ENCODE measurements around the gene DTX4. TPM values are rescaled to one million over a fixed set of nuclear protein-coding genes. Genes with fewer than 3 reads are reported as not detected.
A peak's percentile ranks its signal among the peaks of the same experiment; 100 is the strongest.

Gene DTX4
- total RNA-seq, 1 donor from 2014 or later: 24.2 TPM

DNA sequence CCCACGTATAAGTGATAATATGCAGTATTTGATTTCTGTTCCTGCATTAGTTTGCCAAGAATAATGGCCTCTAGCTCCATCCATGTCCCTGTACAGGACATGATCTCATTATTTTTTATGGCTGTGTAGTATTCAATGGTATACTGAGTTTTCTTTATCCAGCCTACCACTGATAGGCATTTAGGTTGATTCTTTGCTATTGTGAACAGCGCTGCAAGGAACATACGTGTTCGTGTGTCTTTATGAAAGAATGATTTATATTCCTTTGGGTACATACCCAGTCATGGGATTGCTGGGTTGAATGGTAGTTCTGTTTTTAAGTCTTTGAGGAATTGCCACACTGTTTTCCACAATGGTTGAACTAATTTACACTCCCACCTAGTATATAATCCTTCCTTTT, 30.7 kb upstream of the DTX4 start:
- no peak for TF ChIP-seq CTCF (IDR thresholded peaks at IDR 0.05)
- Mint-ChIP-seq H3K27me3 (no peaks in the 10 kb centered on the region), H3K4me1 (peaks cover 55% of the 10 kb centered on the region), H3K27ac (peak overlapping the region; percentile 99), H3K36me3 (ENCODE audit: low read depth) (peaks cover 36% of the 10 kb centered on the region), H3K9me3 (no peaks in the 10 kb centered on the region), H3K4me3 (peak overlapping the region; percentile 99)
- no peak for DNase-seq
- no peak for ATAC-seq (ENCODE audit: low read depth)
- intact Hi-C loops (cut with micrococcal nuclease): loop anchor here (5.0 kb wide), 1 partner anchor 526 kb away; the partner anchor contains the start of gene PATL1
- CTCF ChIA-PET: interaction anchor here (1.1 to 5.4 kb wide), 6 partner anchors 10 to 289 kb away, joined by 3 to 97 read pairs (median 4); no protein-coding TSS in a partner anchor
- POLR2A ChIA-PET: interaction anchor here (1.8 to 4.8 kb wide), 3 partner anchors 11 to 83 kb away, joined by 7 to 53 read pairs (median 14); no protein-coding TSS in a partner anchor

DNA sequence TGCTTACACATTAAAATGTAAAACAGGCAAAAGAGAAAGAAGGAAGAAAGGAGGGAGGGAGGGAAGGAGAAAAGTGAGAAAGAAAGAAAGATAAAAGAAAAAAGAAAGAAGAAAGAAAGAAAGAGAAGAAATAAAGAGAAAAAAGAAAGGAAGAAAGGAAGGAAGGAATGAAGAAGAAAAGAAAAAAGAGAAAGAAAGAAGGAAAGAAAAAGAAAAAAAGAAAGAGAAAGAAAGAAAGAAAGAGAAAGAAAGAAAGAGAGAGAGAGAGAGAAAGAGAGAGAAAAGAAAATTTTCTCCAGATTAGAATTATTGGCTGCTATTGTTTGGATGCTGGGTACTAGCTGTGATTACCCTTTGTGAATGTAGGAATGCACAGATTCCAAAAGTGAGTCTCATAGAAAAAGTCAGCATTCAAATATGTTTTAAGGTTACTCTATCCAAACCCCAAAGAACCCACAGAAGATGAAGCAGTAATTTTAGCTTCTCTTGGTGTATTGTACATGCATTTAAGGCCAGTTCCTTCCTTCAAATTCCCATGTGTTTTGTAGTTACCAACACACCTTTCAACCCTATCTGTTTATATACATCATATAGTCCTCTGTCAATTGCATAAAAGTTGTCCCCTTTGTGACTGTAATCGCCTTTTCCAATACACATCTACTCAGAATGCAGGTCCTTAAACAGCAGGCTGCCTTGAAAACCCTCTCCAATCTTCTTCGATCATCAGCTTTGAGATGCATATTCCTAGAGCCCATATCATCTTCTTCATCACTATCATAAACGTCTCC, 30.1 kb upstream of the DTX4 start:
- no peak for TF ChIP-seq CTCF (IDR thresholded peaks at IDR 0.05)
- Mint-ChIP-seq H3K27ac (peak overlapping the region; percentile 99), H3K4me1 (peaks cover 61% of the 10 kb centered on the region), H3K9me3 (no peaks in the 10 kb centered on the region), H3K36me3 (ENCODE audit: low read depth) (peaks cover 35% of the 10 kb centered on the region), H3K4me3 (peak overlapping the region; percentile 99), H3K27me3 (no peaks in the 10 kb centered on the region)
- no peak for ATAC-seq (ENCODE audit: low read depth)
- intact Hi-C loops (cut with micrococcal nuclease): loop anchor here (1.0 to 5.0 kb wide), 6 partner anchors 16 to 1475 kb away; partner anchors contain the start of genes PATL1 and ZFP91
- CTCF ChIA-PET: interaction anchor here (0.6 to 5.4 kb wide), 11 partner anchors 9 to 464 kb away, joined by 3 to 97 read pairs (median 4); partner anchors contain the start of gene DTX4
- POLR2A ChIA-PET: interaction anchor here (0.6 to 4.8 kb wide), 11 partner anchors 10 to 566 kb away, joined by 3 to 53 read pairs (median 7); partner anchors contain the start of genes DTX4, FAM111B, LPXN and MPEG1
- no peak for DNase-seq

DNA sequence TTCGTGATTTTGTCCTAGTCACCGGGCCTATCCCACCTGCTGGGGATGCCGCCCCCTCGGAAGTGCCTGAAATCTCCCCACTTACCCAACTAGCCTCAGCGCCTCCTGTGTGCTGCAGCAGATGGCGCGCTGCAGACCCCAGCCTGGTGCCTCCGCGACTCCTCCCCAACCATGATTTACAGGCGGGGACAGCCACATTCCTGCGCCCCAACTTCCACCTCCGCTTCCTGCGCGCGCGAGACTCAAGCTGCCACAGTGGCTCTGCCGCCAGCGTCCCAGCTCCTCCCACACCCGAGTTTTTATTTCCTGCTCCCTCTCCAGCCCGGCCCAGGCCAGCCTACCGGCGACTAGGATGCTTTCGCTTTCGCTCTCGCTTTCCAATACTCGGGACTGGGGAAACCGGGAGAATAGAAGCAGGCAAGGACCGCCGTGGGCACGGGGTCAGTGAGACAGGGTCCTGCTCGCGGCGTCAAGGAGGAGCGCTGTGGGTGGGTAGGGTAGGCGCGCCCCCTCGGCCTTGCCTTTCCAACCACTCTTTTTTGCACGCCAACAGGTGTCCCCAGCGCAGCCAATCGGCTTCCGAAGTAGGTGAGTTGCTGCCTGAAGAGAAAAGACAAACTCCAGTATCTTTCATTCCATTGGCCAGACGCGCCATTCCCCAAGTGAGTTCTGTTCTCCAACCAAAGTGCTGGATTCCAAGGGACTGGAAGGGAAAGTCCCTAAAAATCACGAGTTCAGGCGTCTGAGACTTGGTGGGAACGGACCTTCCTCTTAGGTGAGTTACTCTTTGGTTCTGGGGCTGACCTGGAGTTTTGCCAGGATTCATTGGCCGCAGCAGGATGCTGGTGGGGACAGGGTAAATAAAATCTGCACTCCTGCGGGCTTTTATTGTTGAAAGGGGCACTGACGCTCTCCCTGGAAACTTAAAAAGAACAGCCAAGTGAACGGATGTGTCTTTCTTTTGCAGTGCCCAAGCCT, 29.1 kb upstream of the DTX4 start, which contains the start of gene FAM111A:
FAM111A (plus strand) TSS at position 327 of the 978 bp plus-strand sequence. CDS start 6,017 bp downstream, outside the sequence.
- POLR2A ChIA-PET: interaction anchor here (0.6 to 4.8 kb wide), 11 partner anchors 7 to 567 kb away, joined by 3 to 53 read pairs (median 7); partner anchors contain the start of genes FAM111B, LPXN and MPEG1
- intact Hi-C loops (cut with micrococcal nuclease): loop anchor here (1.0 to 5.0 kb wide), 6 partner anchors 15 to 1476 kb away; partner anchors contain the start of genes PATL1 and ZFP91
- Mint-ChIP-seq H3K4me3 (peak within 1 kb of the TSS; percentile 99), H3K9me3 (no peaks in the 10 kb centered on the region), H3K27me3 (no peaks in the 10 kb centered on the region), H3K4me1 (peaks cover 71% of the 10 kb centered on the region), H3K27ac (peak within 1 kb of the TSS; percentile 99), H3K36me3 (ENCODE audit: low read depth) (peaks cover 27% of the 10 kb centered on the region)
- no peak for TF ChIP-seq CTCF (IDR thresholded peaks at IDR 0.05)
- ATAC-seq (ENCODE audit: low read depth) (peak; percentile 76), DNase-seq (peak; percentile 73)
- CTCF ChIA-PET: interaction anchor here (1.3 to 5.9 kb wide), 9 partner anchors 12 to 288 kb away, joined by 4 to 97 read pairs (median 5); partner anchors contain the start of gene DTX4

DNA sequence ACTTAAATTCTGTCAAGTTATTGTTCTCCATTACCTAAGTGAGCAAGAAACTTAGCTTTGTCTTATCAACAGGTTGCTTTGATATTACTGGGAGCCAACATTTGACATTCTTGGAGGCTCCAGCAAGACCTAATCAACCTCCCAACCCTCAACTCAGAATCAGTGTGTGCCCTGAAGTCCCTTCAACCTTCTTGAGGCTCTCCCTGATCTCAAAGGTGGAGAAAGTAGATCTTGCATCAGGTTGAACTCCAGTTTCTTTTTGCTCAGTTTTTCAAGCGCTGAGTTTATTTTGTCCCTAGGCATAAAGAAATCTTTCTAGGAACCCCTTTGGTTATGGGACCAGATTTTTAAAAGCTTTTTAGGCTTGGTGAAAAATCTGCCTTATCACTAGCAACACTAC, 27.8 kb upstream of the DTX4 start:
- H3K4me1 Mint-ChIP-seq: peaks cover 83% of the 10 kb centered on the region
- ChIA-PET POLR2A (interaction anchor here (0.5 to 4.8 kb wide), 16 partner anchors 8 to 1720 kb away, joined by 3 to 53 read pairs (median 4); partner anchors contain the start of genes DTX4, FAM111B and LPXN), CTCF (interaction anchor here (0.7 to 5.9 kb wide), 6 partner anchors 8 to 514 kb away, joined by 3 to 84 read pairs (median 4); partner anchors contain the start of gene DTX4)
- no peak for ATAC-seq (ENCODE audit: low read depth)
- no peak for DNase-seq
- peak overlapping the region; percentile 99 for H3K4me3 Mint-ChIP-seq
- peaks cover 24% of the 10 kb centered on the region for H3K36me3 Mint-ChIP-seq (ENCODE audit: low read depth)
- intact Hi-C loops (cut with micrococcal nuclease): loop anchor here (2.0 to 5.0 kb wide), 2 partner anchors 473 to 523 kb away; partner anchors contain the start of gene PATL1
- H3K9me3 Mint-ChIP-seq: no peaks in the 10 kb centered on the region
- peak overlapping the region; percentile 99 for H3K27ac Mint-ChIP-seq
- no peak for TF ChIP-seq CTCF (IDR thresholded peaks at IDR 0.05)
- H3K27me3 Mint-ChIP-seq: no peaks in the 10 kb centered on the region
